ENCODE data around the gene ZNF160. TPM values are rescaled to one million over a fixed set of nuclear protein-coding genes. Genes with fewer than 3 reads are reported as not detected.
A peak's percentile ranks its signal among the peaks of the same experiment; 100 is the strongest.
"Not testable (repeated sequence)": the region's sequence is repeated elsewhere in the genome, so short reads cannot be mapped to it uniquely, and the experiment has no call there.

ZNF160 gene
- total and polyA plus RNA-seq, 8 donors: 7.3 to 96.0 (median 30.9) TPM

- peak in 1 of 2 donors; percentile 34 for DNase-seq
- H3K27ac ChIP-seq: no peak overlapping the region
- H3K9me3 ChIP-seq: peaks cover 0 to 32% (median 15%) of the 10 kb centered on the region in 4 donors
- TF ChIP-seq EP300 (IDR thresholded peaks at IDR 0.05) (no peak), POLR2A (IDR thresholded peaks at IDR 0.05) (no peak), POLR2AphosphoS5 (IDR thresholded peaks at IDR 0.05) (no peak), CTCF (IDR thresholded peaks at IDR 0.05) (no peak)
- H3K36me3 ChIP-seq: peaks cover 0 to 6% (median 0%) of the 10 kb centered on the region in 4 donors
- H3K4me1 ChIP-seq: peaks cover 0 to 20% (median 9%) of the 10 kb centered on the region in 4 donors
- WGBS, 5 donors: 63 to 82% (median 75%) methylated on average over 7 of the region's 7 CpGs
- H3K27me3 ChIP-seq: no peaks in the 10 kb centered on the region
- H3K4me3 ChIP-seq: no peak overlapping the region
- intact Hi-C loops (cut with DNase I; ENCODE audit: low total_unique reads): no loop called here
Measured at GRCh38 chr19:53130506-53130905, 27.3 kb upstream of the ZNF160 start.

DNA sequence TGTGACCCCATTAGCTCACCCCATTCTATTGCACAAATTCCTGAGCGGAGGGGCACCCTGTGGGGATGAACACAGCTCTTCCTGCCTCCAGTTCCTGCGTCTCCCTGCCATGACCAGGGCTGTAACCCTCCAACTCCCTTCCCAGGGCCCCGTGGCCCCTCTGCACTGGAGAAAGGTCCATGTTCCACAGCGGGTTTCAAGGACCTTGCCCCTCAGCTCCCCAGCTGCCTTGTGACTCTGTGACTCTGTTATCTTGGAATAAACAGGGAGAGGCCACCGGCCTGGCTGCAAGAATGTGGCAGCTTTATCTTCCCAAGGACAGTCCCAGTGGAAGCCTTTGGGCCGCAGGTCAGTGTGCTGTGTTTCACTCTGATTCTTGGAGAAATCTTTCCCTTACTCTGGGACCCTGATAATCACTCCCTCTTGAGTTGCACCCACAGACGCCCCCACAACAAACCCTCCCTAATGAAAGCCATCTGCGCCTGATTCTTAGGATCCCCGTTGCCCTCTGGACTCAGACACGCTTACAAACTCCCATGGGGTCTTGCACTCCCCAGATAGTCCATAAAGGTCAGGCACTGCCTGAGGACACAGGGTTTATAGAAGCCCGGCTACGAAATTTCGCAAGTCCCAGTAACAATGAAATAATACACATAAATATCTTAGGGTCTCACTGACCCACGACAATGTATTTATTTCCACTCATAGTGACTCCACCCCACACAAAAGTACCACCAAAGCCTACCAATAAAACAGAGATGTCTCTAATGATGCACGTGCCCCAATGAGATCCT, 23.7 kb upstream of the ZNF160 start:
- 65 to 76% (median 68%) methylated on average over 8 to 9 of the region's 15 CpGs for WGBS, 5 donors
- DNase-seq; H3K27me3 ChIP-seq; H3K27ac ChIP-seq; H3K4me3 ChIP-seq; H3K4me1 ChIP-seq; intact Hi-C loops (cut with DNase I; ENCODE audit: low total_unique reads): not testable (repeated sequence)
- Histone ChIP-seq H3K36me3 (peaks cover 0 to 25% (median 10%) of the 10 kb centered on the region in 4 donors), H3K9me3 (peaks cover 0 to 20% (median 9%) of the 10 kb centered on the region in 4 donors)

DNA sequence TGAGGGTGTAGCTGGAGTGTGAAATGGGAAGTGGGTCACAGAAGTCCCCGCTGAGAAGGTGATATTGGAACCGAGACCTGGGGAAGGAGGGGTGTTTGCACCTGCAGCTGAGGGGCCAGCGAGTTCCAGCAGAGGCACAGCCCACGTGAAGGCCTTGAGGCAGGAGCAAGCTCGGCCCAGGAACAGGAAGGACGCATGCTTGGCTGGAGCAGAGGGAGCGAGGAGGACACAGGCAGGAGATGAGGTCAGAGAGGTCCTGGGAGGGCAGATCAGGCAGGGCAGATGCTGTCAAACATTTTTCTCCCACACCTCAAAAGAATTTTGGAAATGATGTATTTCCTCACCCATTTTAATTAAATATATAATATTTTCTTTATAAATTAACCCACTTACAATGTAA, 20.2 kb upstream of the ZNF160 start:
- intact Hi-C loops (cut with DNase I; ENCODE audit: low total_unique reads): no loop called here
- TF ChIP-seq CTCF (IDR thresholded peaks at IDR 0.05) (no peak), EP300 (IDR thresholded peaks at IDR 0.05) (no peak), POLR2A (IDR thresholded peaks at IDR 0.05) (no peak), POLR2AphosphoS5 (IDR thresholded peaks at IDR 0.05) (no peak)
- peaks cover 0 to 43% (median 18%) of the 10 kb centered on the region in 4 donors for H3K36me3 ChIP-seq
- peaks cover 0 to 43% (median 14%) of the 10 kb centered on the region in 4 donors for H3K9me3 ChIP-seq
- no peaks in the 10 kb centered on the region for H3K27me3 ChIP-seq
- 84 to 93% (median 86%) methylated on average over 7 of the region's 7 CpGs for WGBS, 5 donors
- no peak overlapping the region for H3K4me3 ChIP-seq
- no peak overlapping the region for H3K27ac ChIP-seq
- DNase-seq: no peak
- no peaks in the 10 kb centered on the region for H3K4me1 ChIP-seq

GRCh38 chr19:53112286-53112685, 9.1 kb upstream of the ZNF160 start:
- no peaks in the 10 kb centered on the region for H3K4me1 ChIP-seq
- intact Hi-C loops (cut with DNase I; ENCODE audit: low total_unique reads): no loop called here
- no peak for DNase-seq
- H3K27ac ChIP-seq: no peak overlapping the region
- TF ChIP-seq POLR2AphosphoS5 (IDR thresholded peaks at IDR 0.05) (no peak), EP300 (IDR thresholded peaks at IDR 0.05) (no peak), POLR2A (IDR thresholded peaks at IDR 0.05) (no peak), CTCF (IDR thresholded peaks at IDR 0.05) (no peak)
- no peak overlapping the region for H3K4me3 ChIP-seq
- 93 to 100% (median 97%) methylated on average over 2 of the region's 2 CpGs for WGBS, 5 donors
- no peaks in the 10 kb centered on the region for H3K27me3 ChIP-seq
- H3K36me3 ChIP-seq: peaks cover 30 to 92% (median 68%) of the 10 kb centered on the region in 4 donors
- peaks cover 0 to 49% (median 19%) of the 10 kb centered on the region in 4 donors for H3K9me3 ChIP-seq

DNA sequence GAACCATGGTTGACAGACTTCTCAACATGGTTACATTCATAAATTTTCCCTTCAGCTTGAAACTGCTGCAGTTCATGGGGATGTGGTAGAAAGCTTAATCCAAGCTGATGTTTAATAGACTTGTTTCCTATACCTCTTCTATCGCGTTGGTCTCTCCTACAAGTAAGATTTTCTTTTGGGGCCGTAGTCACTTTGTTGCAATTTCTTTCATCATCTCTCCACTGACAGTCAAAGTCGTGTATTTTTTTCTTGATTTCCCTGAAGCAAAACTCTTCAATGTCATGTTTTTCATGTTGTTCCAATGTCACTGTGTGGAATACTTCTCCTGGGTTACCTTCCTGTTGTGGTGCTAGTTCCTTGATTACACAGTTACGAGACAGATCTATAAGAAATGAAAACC, 6.3 kb upstream of the ZNF160 start:
- intact Hi-C loops (cut with DNase I; ENCODE audit: low total_unique reads): no loop called here
- no peak overlapping the region for H3K4me3 ChIP-seq
- H3K36me3 ChIP-seq: peaks cover 19 to 64% (median 41%) of the 10 kb centered on the region in 4 donors

More for the DNA sequence above, 6.3 kb upstream of the ZNF160 start:
- H3K4me1 ChIP-seq: peaks cover 0 to under 1% (median 0%) of the 10 kb centered on the region in 4 donors
- no peak overlapping the region for H3K27ac ChIP-seq
- DNase-seq: no peak
- WGBS, 5 donors: 91 to 97% (median 96%) methylated on average over 5 of the region's 5 CpGs
- no peaks in the 10 kb centered on the region for H3K27me3 ChIP-seq
- H3K9me3 ChIP-seq: peaks cover 0 to 34% (median 9%) of the 10 kb centered on the region in 4 donors
- TF ChIP-seq CTCF (IDR thresholded peaks at IDR 0.05) (no peak), POLR2A (IDR thresholded peaks at IDR 0.05) (no peak), EP300 (IDR thresholded peaks at IDR 0.05) (no peak), POLR2AphosphoS5 (IDR thresholded peaks at IDR 0.05) (no peak)
